Hepatocyte (in vitro differentiated cells): ENCODE measurements around the gene ABCA8. TPM values are rescaled to one million over a fixed set of nuclear protein-coding genes. Genes with fewer than 3 reads are reported as not detected.

Source experiments
- DNase-seq: peaks from one replicate; pipeline ENCODE4 v3.0.0-alpha.2; 2016; ENCODE audit warnings: low spot score
- H2AFZ ChIP-seq: fragments of 200-600 bp; sonication (generic); 2 replicates; pipeline ENCODE4 v1.6.0; 2016; ENCODE audit warnings: antibody characterized with exemption, mild to moderate bottlenecking
- H3K27ac ChIP-seq: fragments of 200-600 bp; sonication (generic); 2 replicates; pipeline ENCODE4 v1.5.1; 2016; ENCODE audit warnings: mild to moderate bottlenecking
- H3K27me3 ChIP-seq: fragments of 200-600 bp; sonication (generic); 2 replicates; pipeline ENCODE4 v1.6.1; 2016
- H3K36me3 ChIP-seq: fragments of 200-600 bp; sonication (generic); replicated peaks from 2 replicates; pipeline ENCODE4 v1.5.1; 2016; ENCODE audit warnings: low read depth; ENCODE audit not compliant: insufficient read depth
- H3K4me1 ChIP-seq: fragments of 200-600 bp; sonication (generic); 2 replicates; pipeline ENCODE4 v1.5.1; 2016; ENCODE audit warnings: mild to moderate bottlenecking, moderate library complexity; ENCODE audit not compliant: insufficient read depth
- H3K4me2 ChIP-seq: fragments of 200-600 bp; sonication (generic); 2 replicates; pipeline ENCODE4 v1.6.0; 2016
- H3K4me3 ChIP-seq: fragments of 200-600 bp; sonication (generic); 2 replicates; pipeline ENCODE4 v1.5.1; 2016; ENCODE audit warnings: mild to moderate bottlenecking
- H3K79me2 ChIP-seq: fragments of 200-600 bp; sonication (generic); 2 replicates; pipeline ENCODE4 v1.6.0; 2017; ENCODE audit warnings: mild to moderate bottlenecking
- H3K9me2 ChIP-seq: fragments of 200-600 bp; sonication (generic); replicated peaks from 2 replicates; pipeline ENCODE4 v1.6.0; 2017; ENCODE audit warnings: mild to moderate bottlenecking; ENCODE audit not compliant: insufficient read depth
- H3K9me3 ChIP-seq: fragments of 200-600 bp; sonication (generic); 2 replicates; pipeline ENCODE4 v1.5.1; 2016; ENCODE audit warnings: low read depth, mild to moderate bottlenecking
- H4K20me1 ChIP-seq: fragments of 200-600 bp; sonication (generic); 2 replicates; pipeline ENCODE4 v1.6.0; 2016; ENCODE audit warnings: mild to moderate bottlenecking; ENCODE audit not compliant: insufficient read depth, poor library complexity, severe bottlenecking
- EZH2 ChIP-seq: fragments of 200-600 bp; sonication (generic); IDR thresholded peaks from 2 replicates; pipeline ENCODE4 v1.6.1; 2016; ENCODE audit warnings: antibody characterized with exemption, mild to moderate bottlenecking, borderline replicate concordance
- EZH2phosphoT487 ChIP-seq: fragments of 200-600 bp; sonication (generic); IDR thresholded peaks from one replicate; pipeline ENCODE4 v1.6.1; 2018; ENCODE audit warnings: antibody characterized with exemption, mild to moderate bottlenecking, low read depth, moderate library complexity; ENCODE audit not compliant: unreplicated experiment, severe bottlenecking
- WGBS: methylation state at CpG from one replicate; pipeline ENCODE4 v1.1.6; 2016; ENCODE audit warnings: low lambda C conversion rate; ENCODE audit errors: missing lambda C conversion rate; 5-methylcytosine and 5-hydroxymethylcytosine counted together
- polyA plus RNA-seq: library from polyadenylated mRNA; unstranded; fragments of >200 nt; fragmentation: Nextera tagmentation; extraction: Ambion mirVana; gene quantifications from 2 replicates; pipeline ENCODE4 v1.2.1, GENCODE V29; 2016
- total RNA-seq: library from RNA; depleted of rRNA; stranded (reverse); fragments of >200 nt; gene quantifications from 2 replicates; pipeline ENCODE4 v1.2.3, GENCODE V29; 2014
- TF ChIP-seq, protein P1 (sequence below): fragments of 200-600 bp; sonication (generic); IDR thresholded peaks from 2 replicates; pipeline ENCODE4 v1.5.1; 2016; ENCODE audit warnings: antibody characterized with exemption, mild to moderate bottlenecking; ENCODE audit not compliant: poor library complexity

The ABCA8 gene
- total and polyA plus RNA-seq, 2 experiments from 2014 or later = 2.1 to 6.0 TPM

DNA sequence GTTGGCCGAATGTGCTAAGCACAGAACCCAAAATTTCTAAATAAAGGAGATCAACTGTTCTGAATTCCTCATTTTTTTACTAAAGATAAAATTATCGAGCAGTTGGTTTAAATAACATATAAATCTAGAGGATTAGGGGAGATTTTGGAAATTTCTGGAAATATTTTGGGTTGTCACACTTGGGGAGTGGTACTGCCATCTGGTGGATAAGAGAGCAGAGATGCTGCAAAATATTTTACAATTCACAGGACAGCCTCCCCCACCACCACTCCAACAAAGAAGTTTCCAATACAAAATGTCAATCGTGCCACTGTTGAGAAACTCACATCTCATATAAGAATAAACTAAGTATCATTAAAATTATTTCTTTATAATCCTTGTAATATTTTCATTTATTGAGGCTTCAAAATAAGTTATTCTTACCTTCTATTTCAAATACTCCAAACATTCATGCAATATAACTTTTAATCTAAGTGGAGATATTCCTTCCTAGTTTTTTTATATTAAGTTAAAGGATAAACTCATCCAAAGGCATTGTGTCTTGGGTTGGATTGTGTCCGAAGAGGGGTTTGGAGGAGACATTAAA, 17.0 kb upstream of the ABCA8 start:
- Histone ChIP-seq H3K27me3 (no peaks in the 10 kb centered on the region), H3K79me2 (no peaks in the 10 kb centered on the region), H4K20me1 (no peaks in the 10 kb centered on the region), H3K9me2 (no peaks in the 10 kb centered on the region), H3K36me3 (no peaks in the 10 kb centered on the region), H3K4me2 (no peak overlapping the region), H3K4me1 (no peaks in the 10 kb centered on the region), H3K9me3 (no peaks in the 10 kb centered on the region), H2AFZ (no peak overlapping the region), H3K27ac (no peak overlapping the region), H3K4me3 (no peak overlapping the region)
- DNase-seq = peak; percentile 47
- TF ChIP-seq, protein P1, sequence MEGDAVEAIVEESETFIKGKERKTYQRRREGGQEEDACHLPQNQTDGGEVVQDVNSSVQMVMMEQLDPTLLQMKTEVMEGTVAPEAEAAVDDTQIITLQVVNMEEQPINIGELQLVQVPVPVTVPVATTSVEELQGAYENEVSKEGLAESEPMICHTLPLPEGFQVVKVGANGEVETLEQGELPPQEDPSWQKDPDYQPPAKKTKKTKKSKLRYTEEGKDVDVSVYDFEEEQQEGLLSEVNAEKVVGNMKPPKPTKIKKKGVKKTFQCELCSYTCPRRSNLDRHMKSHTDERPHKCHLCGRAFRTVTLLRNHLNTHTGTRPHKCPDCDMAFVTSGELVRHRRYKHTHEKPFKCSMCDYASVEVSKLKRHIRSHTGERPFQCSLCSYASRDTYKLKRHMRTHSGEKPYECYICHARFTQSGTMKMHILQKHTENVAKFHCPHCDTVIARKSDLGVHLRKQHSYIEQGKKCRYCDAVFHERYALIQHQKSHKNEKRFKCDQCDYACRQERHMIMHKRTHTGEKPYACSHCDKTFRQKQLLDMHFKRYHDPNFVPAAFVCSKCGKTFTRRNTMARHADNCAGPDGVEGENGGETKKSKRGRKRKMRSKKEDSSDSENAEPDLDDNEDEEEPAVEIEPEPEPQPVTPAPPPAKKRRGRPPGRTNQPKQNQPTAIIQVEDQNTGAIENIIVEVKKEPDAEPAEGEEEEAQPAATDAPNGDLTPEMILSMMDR = peak; percentile 70
- no peak for TF ChIP-seq EZH2phosphoT487
- 57% methylated on average over 4 of the region's 4 CpGs for WGBS

DNA sequence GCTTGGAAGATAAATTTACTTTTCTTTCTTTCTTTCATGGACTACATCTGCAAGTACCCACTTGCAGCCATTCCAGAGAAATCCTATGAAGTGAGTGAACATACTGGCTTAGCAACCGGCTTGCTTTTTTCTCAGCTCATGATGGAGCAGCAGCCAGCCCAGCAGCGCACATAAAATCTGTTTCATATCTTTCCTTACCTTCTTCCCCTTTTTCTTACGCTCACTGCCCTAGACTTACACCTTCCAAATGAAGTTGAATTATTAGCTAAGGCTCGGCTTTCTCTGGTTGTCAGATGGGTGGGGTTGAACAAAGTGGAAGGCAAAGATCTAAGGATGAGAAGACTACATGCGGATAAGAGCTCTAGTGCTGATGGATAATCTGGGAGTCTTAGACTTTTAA, 13.9 kb upstream of the ABCA8 start:
- TF ChIP-seq EZH2phosphoT487 (no peak), EZH2 (no peak)
- TF ChIP-seq, protein P1 = no peak
- Histone ChIP-seq H3K9me3 (no peaks in the 10 kb centered on the region), H2AFZ (no peak overlapping the region), H3K27ac (no peak overlapping the region), H3K4me3 (no peak overlapping the region), H3K27me3 (no peaks in the 10 kb centered on the region), H3K4me2 (no peak overlapping the region), H3K9me2 (no peaks in the 10 kb centered on the region), H3K36me3 (no peaks in the 10 kb centered on the region), H4K20me1 (no peaks in the 10 kb centered on the region), H3K79me2 (no peaks in the 10 kb centered on the region), H3K4me1 (no peaks in the 10 kb centered on the region)
- no peak for DNase-seq
- WGBS = 90% methylated on average over 5 of the region's 5 CpGs

DNA sequence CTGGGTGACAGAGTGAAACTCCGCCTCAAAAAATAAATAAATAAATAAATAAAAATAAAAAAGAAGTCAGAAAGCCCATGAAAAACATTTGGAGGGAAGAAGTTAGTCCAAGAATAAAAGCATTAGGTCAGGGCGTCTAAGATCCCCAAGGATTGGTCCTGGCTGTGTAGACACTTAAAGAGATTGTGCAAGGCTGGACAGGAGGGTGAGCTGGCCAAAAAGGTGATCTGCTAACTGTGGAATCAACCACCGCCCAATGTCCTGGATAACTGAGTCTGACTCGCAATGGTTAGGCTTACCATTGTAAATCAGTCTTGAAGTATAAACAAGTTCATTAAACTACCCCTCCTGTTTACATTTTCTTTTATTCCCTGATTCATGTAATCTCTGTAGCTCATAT, 8.8 kb upstream of the ABCA8 start:
- Histone ChIP-seq H3K4me1 (no peaks in the 10 kb centered on the region), H3K27me3 (no peaks in the 10 kb centered on the region), H3K79me2 (no peaks in the 10 kb centered on the region), H3K36me3 (no peaks in the 10 kb centered on the region), H3K4me3 (no peak overlapping the region), H3K9me2 (no peaks in the 10 kb centered on the region), H3K9me3 (no peaks in the 10 kb centered on the region), H2AFZ (no peak overlapping the region), H4K20me1 (no peaks in the 10 kb centered on the region), H3K4me2 (no peak overlapping the region), H3K27ac (no peak overlapping the region)
- DNase-seq = no peak
- TF ChIP-seq EZH2 (no peak), EZH2phosphoT487 (no peak)
- TF ChIP-seq, protein P1 = no peak
- 82% methylated on average over 4 of the region's 4 CpGs for WGBS
